Stimulated activated CD8-positive, alpha-beta memory T cell treated with anti-CD3 and anti-CD28 coated beads, Interleukin-7, amount 100 ng/mL, for 4 hours (primary cell): ENCODE data around the gene WIPF2.

ENCODE experiments used
- DNase-seq, 2 donors: peaks; one replicate each; pipeline ENCODE4 v3.0.0-alpha.2; 2020; ENCODE audit warnings: low read depth in 2 of 2

Gene WIPF2

DNA sequence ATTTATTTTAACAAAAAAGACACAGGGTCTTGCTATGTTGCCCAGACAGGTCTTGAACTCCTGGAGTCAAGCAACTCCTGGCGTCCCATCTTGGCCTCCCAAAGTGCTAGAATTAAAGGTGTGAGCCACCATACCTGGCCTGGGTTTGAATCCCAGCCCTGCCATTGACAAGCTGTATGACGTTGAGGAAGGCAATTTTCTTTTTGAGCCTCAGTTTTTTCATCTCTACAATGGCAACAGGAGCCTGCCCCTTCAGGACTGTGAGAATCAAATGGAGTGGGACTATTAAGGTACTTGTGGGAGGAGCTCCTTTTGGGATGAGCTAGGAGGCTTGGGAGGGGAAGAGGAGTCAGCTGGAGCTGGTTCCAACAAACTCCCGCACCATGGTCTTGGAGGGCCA is 96.1 kb downstream of the WIPF2 start:
- DNase-seq, result no peak

- no peak for DNase-seq
These were observed 96.8 kb downstream of the WIPF2 start for GRCh38 chr17:40315678-40316570.

- no peak for DNase-seq
These were observed 97.7 kb downstream of the WIPF2 start for GRCh38 chr17:40316571-40317344.

- no peak for DNase-seq
These were observed 98.3 kb downstream of the WIPF2 start for GRCh38 chr17:40317345-40317873.

DNA sequence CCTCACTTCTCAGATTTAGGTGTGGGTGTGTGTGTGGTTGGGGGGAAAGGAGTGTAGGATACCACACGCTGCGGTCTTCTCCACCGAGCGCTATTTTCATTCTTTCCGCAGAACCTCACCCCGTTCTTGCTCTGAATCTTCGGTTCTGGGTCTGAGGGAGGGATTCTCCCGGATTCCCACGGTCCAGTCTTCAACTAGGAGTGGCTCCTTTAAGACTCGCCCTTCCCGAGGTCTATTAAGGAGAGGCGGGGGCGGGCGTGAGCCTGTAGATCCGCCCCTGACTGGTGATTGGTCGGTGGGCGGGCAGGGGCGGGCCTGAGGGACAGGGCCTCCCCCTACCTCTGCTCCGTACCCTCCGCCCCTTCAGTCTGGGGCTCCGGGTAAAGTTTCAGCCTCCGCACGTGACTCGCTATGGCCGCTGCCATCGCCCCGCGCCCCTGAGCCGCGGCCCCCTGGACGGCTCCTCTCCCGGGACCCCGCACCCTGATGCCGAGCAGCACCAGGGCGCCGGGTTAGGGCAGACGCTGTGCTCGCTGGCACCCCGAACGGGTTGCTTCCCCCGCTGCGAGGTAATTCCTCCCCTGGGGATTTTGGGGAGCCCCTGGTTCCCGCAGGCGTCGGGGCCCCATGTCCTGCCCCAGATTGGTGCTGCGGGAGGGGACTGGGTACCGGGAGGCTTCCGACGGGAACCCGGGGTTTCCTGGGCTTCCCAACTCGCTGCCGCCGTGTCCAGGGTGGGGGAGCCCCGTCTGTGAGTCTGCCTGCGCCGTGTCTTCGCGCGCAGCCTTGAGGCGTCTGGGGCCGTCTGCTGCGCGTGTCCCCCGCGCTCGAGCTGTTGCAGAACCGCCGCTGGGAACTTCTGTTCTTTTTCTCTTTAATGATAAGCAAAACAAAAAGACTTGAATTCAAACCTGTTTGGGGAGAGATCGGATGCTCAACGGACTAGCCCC is 99.1 kb downstream of the WIPF2 start:
- DNase-seq, result peak; percentile 86 to 90

GRCh38 chr17:40318830-40319391 is 99.8 kb downstream of the WIPF2 start:
- no peak for DNase-seq

GRCh38 chr17:40319651-40320540 is 100.8 kb downstream of the WIPF2 start:
- DNase-seq, result peak; percentile 80 to 82

- DNase-seq, result peak; percentile 56 to 65
These were observed 101.8 kb downstream of the WIPF2 start for GRCh38 chr17:40320756-40321523.

- no peak for DNase-seq
These were observed 102.4 kb downstream of the WIPF2 start for GRCh38 chr17:40321524-40321929.

- no peak for DNase-seq
These were observed 102.9 kb downstream of the WIPF2 start for GRCh38 chr17:40321961-40322357.

DNA sequence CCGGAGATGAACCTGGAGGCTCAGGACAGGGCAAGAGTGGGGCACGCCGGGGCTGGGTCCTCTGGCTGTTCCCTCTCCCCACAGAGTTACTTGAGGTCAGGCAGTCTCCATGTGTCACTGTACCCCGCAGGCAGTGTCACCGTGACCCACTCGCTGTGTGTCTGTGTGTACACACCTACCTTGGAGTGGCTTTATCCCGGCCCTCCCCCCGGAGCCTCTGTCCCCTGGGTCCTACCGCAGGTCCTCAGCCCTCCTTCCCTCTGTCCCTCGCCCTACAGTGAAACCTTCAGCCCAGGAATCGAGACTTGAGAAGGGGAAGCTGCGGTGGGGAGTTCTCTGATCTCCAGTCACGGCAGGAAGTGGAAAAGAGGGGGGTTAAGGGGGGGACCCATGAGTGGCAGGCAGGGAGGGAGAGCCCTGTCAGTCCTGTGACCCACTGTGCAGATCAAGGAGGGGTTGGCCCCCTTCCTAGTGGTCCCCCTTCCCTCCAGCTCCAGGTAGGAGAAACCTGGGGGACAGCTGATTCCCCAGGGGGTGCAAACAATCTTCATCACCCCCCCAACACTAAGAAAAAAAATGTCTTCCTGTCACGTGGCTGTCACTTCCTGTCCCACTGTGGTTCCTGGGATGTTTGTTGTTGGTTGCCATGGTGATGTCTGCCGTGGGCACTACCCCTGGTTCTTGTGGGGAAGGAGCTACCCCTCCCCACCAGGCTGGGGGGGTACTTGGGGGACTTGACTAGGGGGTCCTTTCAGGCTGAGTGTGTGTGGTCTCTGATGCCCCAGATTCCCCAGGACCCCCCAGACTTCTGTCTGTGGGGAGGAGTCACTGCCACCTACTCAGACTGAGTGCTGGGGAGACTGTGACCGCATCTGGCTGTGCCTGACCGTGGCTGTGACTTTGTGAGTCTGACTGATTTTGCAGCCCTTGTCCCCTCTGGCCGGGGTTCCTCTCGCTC is 103.5 kb downstream of the WIPF2 start:
- DNase-seq, result peak; percentile 80 to 83

- peak; percentile 68 to 79 for DNase-seq
These were observed 104.6 kb downstream of the WIPF2 start for GRCh38 chr17:40323391-40324381.

GRCh38 chr17:40325156-40326013 is 106.3 kb downstream of the WIPF2 start:
- no peak for DNase-seq

DNA sequence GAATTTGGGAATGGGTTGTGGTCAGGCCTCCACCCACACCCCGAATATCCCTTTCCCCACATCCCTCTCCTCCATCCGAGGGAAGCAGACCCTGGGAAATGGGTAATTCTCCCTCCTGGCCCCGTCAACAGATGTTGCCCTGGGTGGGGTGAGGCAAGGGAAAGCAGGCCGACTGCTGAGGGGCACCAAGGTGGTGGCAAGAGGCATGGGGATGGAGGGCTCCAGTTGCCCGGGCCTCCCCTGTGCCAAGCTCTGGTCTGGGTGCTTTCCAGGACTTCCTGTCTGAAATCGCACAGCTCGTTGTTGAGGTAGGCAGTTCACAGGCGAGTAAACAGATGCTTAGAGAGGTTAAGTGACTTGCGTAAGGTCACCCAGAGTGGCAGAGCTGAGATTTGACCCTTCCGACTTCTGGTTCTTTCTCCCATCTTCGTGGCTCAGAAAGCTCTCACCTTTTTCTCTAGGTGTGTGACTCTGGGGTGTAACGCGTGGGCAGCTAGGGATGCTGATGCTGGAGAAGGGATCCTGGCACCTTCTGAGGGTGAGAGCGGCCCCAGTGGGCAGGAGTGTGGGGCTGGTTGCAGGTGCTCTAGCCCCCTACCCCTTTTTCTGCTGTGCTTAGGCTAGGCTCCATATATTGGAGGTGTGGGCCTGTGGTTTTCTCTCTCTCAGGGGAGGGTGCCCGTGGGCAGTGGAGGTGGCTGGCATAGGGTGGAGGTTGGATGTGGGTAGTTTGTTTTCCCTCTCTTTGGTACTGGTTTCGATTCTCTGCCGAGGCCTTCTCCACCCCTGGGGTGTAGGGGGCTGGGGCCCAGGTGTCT is 107.1 kb downstream of the WIPF2 start:
- peak in 1 of 2 donors; percentile 41 for DNase-seq

DNA sequence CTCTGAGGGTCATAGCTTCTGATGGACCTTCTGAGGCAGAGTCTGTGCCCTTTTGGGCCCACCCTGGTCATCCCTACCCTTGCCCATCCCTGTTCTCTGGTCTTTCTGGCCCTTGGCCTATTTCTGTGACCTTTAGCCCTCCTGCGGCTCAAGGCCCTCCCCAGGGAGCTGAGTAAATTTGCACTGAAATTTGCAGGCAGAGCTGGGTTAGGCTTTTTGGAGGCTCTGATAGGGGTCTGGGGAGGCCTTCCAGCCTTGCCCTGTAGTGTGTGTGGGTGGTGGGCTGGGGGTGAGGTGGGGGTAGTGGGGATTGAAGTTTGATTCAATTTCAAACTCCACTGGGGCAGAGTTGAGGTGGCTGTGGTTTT is 107.7 kb downstream of the WIPF2 start:
- DNase-seq, result no peak
